ENCODE measurements around the gene FREM3. TPM values are rescaled to one million over a fixed set of nuclear protein-coding genes. Genes with fewer than 3 reads are reported as not detected.
A peak's percentile ranks its signal among the peaks of the same experiment; 100 is the strongest.

FREM3 gene
- total RNA-seq, 1 donor from 2014 or later, result under 0.01 TPM

- H3K27me3 ChIP-seq (ENCODE audit: control insufficient read depth in 3 of 3, insufficient read depth in 3 of 3, low read length in 3 of 3), result no peaks in the 10 kb centered on the region
- no peaks in the 10 kb centered on the region for H3K9me3 ChIP-seq (ENCODE audit: control insufficient read depth in 3 of 3, low read length in 3 of 3)
- H3K4me3 ChIP-seq (ENCODE audit: low read length in 3 of 3), result no peak overlapping the region
- no peak overlapping the region for H3K9ac ChIP-seq (ENCODE audit: low read depth in 1 of 3, low read length in 3 of 3)
- no peaks in the 10 kb centered on the region for H3K4me1 ChIP-seq (ENCODE audit: control insufficient read depth in 3 of 3, insufficient read depth in 3 of 3, low read length in 3 of 3)
- no peaks in the 10 kb centered on the region for H3K36me3 ChIP-seq (ENCODE audit: control insufficient read depth in 3 of 3, insufficient read depth in 3 of 3, low read length in 3 of 3)
- H3K27ac ChIP-seq (ENCODE audit: low read depth, low read length), result no peak overlapping the region
Observed at GRCh38 chr4:143713955-143714625, 13.6 kb upstream of the FREM3 start.

- H3K27me3 ChIP-seq (ENCODE audit: control insufficient read depth in 3 of 3, insufficient read depth in 3 of 3, low read length in 3 of 3), result no peaks in the 10 kb centered on the region
Observed at GRCh38 chr4:143713553-143713952, 13.1 kb upstream of the FREM3 start.

GRCh38 chr4:143712155-143712550, 11.7 kb upstream of the FREM3 start:
- Histone ChIP-seq H3K4me1 (ENCODE audit: control insufficient read depth in 3 of 3, insufficient read depth in 3 of 3, low read length in 3 of 3) (no peaks in the 10 kb centered on the region), H3K9ac (ENCODE audit: low read depth in 1 of 3, low read length in 3 of 3) (no peak overlapping the region), H3K9me3 (ENCODE audit: control insufficient read depth in 3 of 3, low read length in 3 of 3) (no peaks in the 10 kb centered on the region), H3K4me3 (ENCODE audit: low read length in 3 of 3) (no peak overlapping the region), H3K27me3 (ENCODE audit: control insufficient read depth in 3 of 3, insufficient read depth in 3 of 3, low read length in 3 of 3) (no peaks in the 10 kb centered on the region), H3K27ac (ENCODE audit: low read depth, low read length) (no peak overlapping the region), H3K36me3 (ENCODE audit: control insufficient read depth in 3 of 3, insufficient read depth in 3 of 3, low read length in 3 of 3) (no peaks in the 10 kb centered on the region)

More at GRCh38 chr4:143713553-143713952, 13.1 kb upstream of the FREM3 start:
- Histone ChIP-seq H3K9me3 (ENCODE audit: control insufficient read depth in 3 of 3, low read length in 3 of 3) (no peaks in the 10 kb centered on the region), H3K27ac (ENCODE audit: low read depth, low read length) (no peak overlapping the region), H3K4me1 (ENCODE audit: control insufficient read depth in 3 of 3, insufficient read depth in 3 of 3, low read length in 3 of 3) (no peaks in the 10 kb centered on the region), H3K9ac (ENCODE audit: low read depth in 1 of 3, low read length in 3 of 3) (no peak overlapping the region), H3K36me3 (ENCODE audit: control insufficient read depth in 3 of 3, insufficient read depth in 3 of 3, low read length in 3 of 3) (no peaks in the 10 kb centered on the region), H3K4me3 (ENCODE audit: low read length in 3 of 3) (no peak overlapping the region)

- Histone ChIP-seq H3K27me3 (ENCODE audit: control insufficient read depth in 3 of 3, insufficient read depth in 3 of 3, low read length in 3 of 3) (no peaks in the 10 kb centered on the region), H3K9me3 (ENCODE audit: control insufficient read depth in 3 of 3, low read length in 3 of 3) (no peaks in the 10 kb centered on the region), H3K9ac (ENCODE audit: low read depth in 1 of 3, low read length in 3 of 3) (no peak overlapping the region), H3K4me3 (ENCODE audit: low read length in 3 of 3) (no peak overlapping the region), H3K36me3 (ENCODE audit: control insufficient read depth in 3 of 3, insufficient read depth in 3 of 3, low read length in 3 of 3) (no peaks in the 10 kb centered on the region), H3K4me1 (ENCODE audit: control insufficient read depth in 3 of 3, insufficient read depth in 3 of 3, low read length in 3 of 3) (no peaks in the 10 kb centered on the region), H3K27ac (ENCODE audit: low read depth, low read length) (no peak overlapping the region)
Observed at GRCh38 chr4:143711543-143712154, 11.2 kb upstream of the FREM3 start.

GRCh38 chr4:143701365-143701764, 890 bp upstream of the FREM3 start:
- H3K27me3 ChIP-seq (ENCODE audit: control insufficient read depth in 3 of 3, insufficient read depth in 3 of 3, low read length in 3 of 3), result peaks cover 33 to 43% (median 41%) of the 10 kb centered on the region in 3 donors
- H3K9ac ChIP-seq (ENCODE audit: low read depth in 1 of 3, low read length in 3 of 3), result no peak overlapping the region
- peaks cover 0 to 2% (median 0%) of the 10 kb centered on the region in 3 donors for H3K36me3 ChIP-seq (ENCODE audit: control insufficient read depth in 3 of 3, insufficient read depth in 3 of 3, low read length in 3 of 3)
- peaks cover 12 to 18% (median 15%) of the 10 kb centered on the region in 3 donors for H3K4me1 ChIP-seq (ENCODE audit: control insufficient read depth in 3 of 3, insufficient read depth in 3 of 3, low read length in 3 of 3)
- no peak overlapping the region for H3K27ac ChIP-seq (ENCODE audit: low read depth, low read length)
- no peak overlapping the region for H3K4me3 ChIP-seq (ENCODE audit: low read length in 3 of 3)
- no peaks in the 10 kb centered on the region for H3K9me3 ChIP-seq (ENCODE audit: control insufficient read depth in 3 of 3, low read length in 3 of 3)

- Histone ChIP-seq H3K27ac (ENCODE audit: low read depth, low read length) (no peak overlapping the region), H3K27me3 (ENCODE audit: control insufficient read depth in 3 of 3, insufficient read depth in 3 of 3, low read length in 3 of 3) (peaks cover 33 to 43% (median 41%) of the 10 kb centered on the region in 3 donors)
Observed at GRCh38 chr4:143700046-143700415, 444 bp downstream of the FREM3 start.

GRCh38 chr4:143699331-143700045, 987 bp downstream of the FREM3 start:
- H3K36me3 ChIP-seq (ENCODE audit: control insufficient read depth in 3 of 3, insufficient read depth in 3 of 3, low read length in 3 of 3), result peaks cover 0 to 2% (median 0%) of the 10 kb centered on the region in 3 donors
- H3K4me1 ChIP-seq (ENCODE audit: control insufficient read depth in 3 of 3, insufficient read depth in 3 of 3, low read length in 3 of 3), result peaks cover 12 to 18% (median 15%) of the 10 kb centered on the region in 3 donors
- H3K9me3 ChIP-seq (ENCODE audit: control insufficient read depth in 3 of 3, low read length in 3 of 3), result no peaks in the 10 kb centered on the region
- H3K4me3 ChIP-seq (ENCODE audit: low read length in 3 of 3), result peak overlapping the region; percentile 41 to 68 (median 57)
- peak overlapping the region in 1 of 3 donors; percentile 57 for H3K9ac ChIP-seq (ENCODE audit: low read depth in 1 of 3, low read length in 3 of 3)
- peaks cover 33 to 43% (median 41%) of the 10 kb centered on the region in 3 donors for H3K27me3 ChIP-seq (ENCODE audit: control insufficient read depth in 3 of 3, insufficient read depth in 3 of 3, low read length in 3 of 3)
- H3K27ac ChIP-seq (ENCODE audit: low read depth, low read length), result no peak overlapping the region

More at GRCh38 chr4:143700046-143700415, 444 bp downstream of the FREM3 start:
- Histone ChIP-seq H3K36me3 (ENCODE audit: control insufficient read depth in 3 of 3, insufficient read depth in 3 of 3, low read length in 3 of 3) (peaks cover 0 to 2% (median 0%) of the 10 kb centered on the region in 3 donors), H3K9ac (ENCODE audit: low read depth in 1 of 3, low read length in 3 of 3) (peak overlapping the region in 1 of 3 donors; percentile 57), H3K4me3 (ENCODE audit: low read length in 3 of 3) (peak overlapping the region; percentile 41 to 68 (median 57)), H3K9me3 (ENCODE audit: control insufficient read depth in 3 of 3, low read length in 3 of 3) (no peaks in the 10 kb centered on the region), H3K4me1 (ENCODE audit: control insufficient read depth in 3 of 3, insufficient read depth in 3 of 3, low read length in 3 of 3) (peaks cover 12 to 18% (median 15%) of the 10 kb centered on the region in 3 donors)

- Histone ChIP-seq H3K27ac (ENCODE audit: low read depth, low read length) (no peak overlapping the region), H3K9me3 (ENCODE audit: control insufficient read depth in 3 of 3, low read length in 3 of 3) (no peaks in the 10 kb centered on the region), H3K9ac (ENCODE audit: low read depth in 1 of 3, low read length in 3 of 3) (no peak overlapping the region), H3K27me3 (ENCODE audit: control insufficient read depth in 3 of 3, insufficient read depth in 3 of 3, low read length in 3 of 3) (peaks cover 10 to 22% (median 19%) of the 10 kb centered on the region in 3 donors), H3K36me3 (ENCODE audit: control insufficient read depth in 3 of 3, insufficient read depth in 3 of 3, low read length in 3 of 3) (no peaks in the 10 kb centered on the region), H3K4me1 (ENCODE audit: control insufficient read depth in 3 of 3, insufficient read depth in 3 of 3, low read length in 3 of 3) (no peaks in the 10 kb centered on the region), H3K4me3 (ENCODE audit: low read length in 3 of 3) (no peak overlapping the region)
Observed at GRCh38 chr4:143693856-143694255, 6.6 kb downstream of the FREM3 start.

GRCh38 chr4:143692241-143692640, 8.2 kb downstream of the FREM3 start:
- no peak overlapping the region for H3K27ac ChIP-seq (ENCODE audit: low read depth, low read length)
- no peak overlapping the region for H3K9ac ChIP-seq (ENCODE audit: low read depth in 1 of 3, low read length in 3 of 3)
- no peaks in the 10 kb centered on the region for H3K4me1 ChIP-seq (ENCODE audit: control insufficient read depth in 3 of 3, insufficient read depth in 3 of 3, low read length in 3 of 3)
- no peaks in the 10 kb centered on the region for H3K36me3 ChIP-seq (ENCODE audit: control insufficient read depth in 3 of 3, insufficient read depth in 3 of 3, low read length in 3 of 3)
- H3K9me3 ChIP-seq (ENCODE audit: control insufficient read depth in 3 of 3, low read length in 3 of 3), result no peaks in the 10 kb centered on the region
- H3K4me3 ChIP-seq (ENCODE audit: low read length in 3 of 3), result no peak overlapping the region
- H3K27me3 ChIP-seq (ENCODE audit: control insufficient read depth in 3 of 3, insufficient read depth in 3 of 3, low read length in 3 of 3), result peaks cover 0 to 8% (median 4%) of the 10 kb centered on the region in 3 donors

- H3K9ac ChIP-seq (ENCODE audit: low read depth in 1 of 3, low read length in 3 of 3), result no peak overlapping the region
- H3K4me3 ChIP-seq (ENCODE audit: low read length in 3 of 3), result no peak overlapping the region
- H3K9me3 ChIP-seq (ENCODE audit: control insufficient read depth in 3 of 3, low read length in 3 of 3), result no peaks in the 10 kb centered on the region
- no peaks in the 10 kb centered on the region for H3K36me3 ChIP-seq (ENCODE audit: control insufficient read depth in 3 of 3, insufficient read depth in 3 of 3, low read length in 3 of 3)
- no peaks in the 10 kb centered on the region for H3K27me3 ChIP-seq (ENCODE audit: control insufficient read depth in 3 of 3, insufficient read depth in 3 of 3, low read length in 3 of 3)
- no peak overlapping the region for H3K27ac ChIP-seq (ENCODE audit: low read depth, low read length)
- H3K4me1 ChIP-seq (ENCODE audit: control insufficient read depth in 3 of 3, insufficient read depth in 3 of 3, low read length in 3 of 3), result no peaks in the 10 kb centered on the region
Observed at GRCh38 chr4:143679434-143679833, 21.0 kb downstream of the FREM3 start.

All from skeletal muscle tissue (tissue), 4 donors.